Measurements from ENCODE around the gene STRBP. TPM values are rescaled to one million over a fixed set of nuclear protein-coding genes. Genes with fewer than 3 reads are reported as not detected.

The STRBP gene
- total and polyA plus RNA-seq, 8 donors = 16.5 to 40.4 (median 36.8) TPM

- Histone ChIP-seq H3K27me3 (no peaks in the 10 kb centered on the region), H3K36me3 (peaks cover 0 to 62% of the 10 kb centered on the region in 2 donors), H3K27ac (no peak overlapping the region), H3K4me3 (no peak overlapping the region), H3K9me3 (no peaks in the 10 kb centered on the region), H3K4me1 (no peaks in the 10 kb centered on the region)
- intact Hi-C loops (cut with DNase I) = loop anchor here in 1 of 2 donors (10.0 kb wide), 1 partner anchor 271 kb away; the partner anchor contains the start of gene CRB2
- ATAC-seq (no peak), DNase-seq (no peak)
- TF ChIP-seq CTCF (IDR thresholded peaks at IDR 0.05) = no peak
Measured at GRCh38 chr9:123083680-123084079, 184.7 kb downstream of the STRBP start.

GRCh38 chr9:123081824-123082223, 186.6 kb downstream of the STRBP start:
- no peaks in the 10 kb centered on the region for H3K9me3 ChIP-seq
- H3K4me1 ChIP-seq = no peaks in the 10 kb centered on the region
- peak; percentile 59 for ATAC-seq
- peaks cover 0 to 76% of the 10 kb centered on the region in 2 donors for H3K36me3 ChIP-seq
- intact Hi-C loops (cut with DNase I) = loop anchor here in 1 of 2 donors (10.0 kb wide), 1 partner anchor 273 kb away; the partner anchor contains the start of gene CRB2
- DNase-seq = peak in 1 of 4 donors; percentile 48
- no peak overlapping the region for H3K4me3 ChIP-seq
- peak in 1 of 2 donors; percentile 31 for TF ChIP-seq CTCF (IDR thresholded peaks at IDR 0.05)
- H3K27me3 ChIP-seq = no peaks in the 10 kb centered on the region
- no peak overlapping the region for H3K27ac ChIP-seq

GRCh38 chr9:123080444-123080843, 187.9 kb downstream of the STRBP start:
- peaks cover 0 to 83% of the 10 kb centered on the region in 2 donors for H3K36me3 ChIP-seq
- TF ChIP-seq CTCF (IDR thresholded peaks at IDR 0.05) = no peak

GRCh38 chr9:123074628-123075027, 193.8 kb downstream of the STRBP start:
- ATAC-seq = no peak

More at GRCh38 chr9:123080444-123080843, 187.9 kb downstream of the STRBP start:
- Histone ChIP-seq H3K27ac (no peak overlapping the region), H3K4me1 (no peaks in the 10 kb centered on the region), H3K9me3 (no peaks in the 10 kb centered on the region), H3K27me3 (no peaks in the 10 kb centered on the region), H3K4me3 (no peak overlapping the region)
- ATAC-seq (no peak), DNase-seq (no peak)
- intact Hi-C loops (cut with DNase I) = loop anchor here in 1 of 2 donors (10.0 kb wide), 1 partner anchor 274 kb away; the partner anchor contains the start of gene CRB2

GRCh38 chr9:123073991-123074422, 194.4 kb downstream of the STRBP start:
- Histone ChIP-seq H3K36me3 (peaks cover 0 to 61% of the 10 kb centered on the region in 2 donors), H3K27ac (peak overlapping the region; percentile 1 to 16), H3K27me3 (no peaks in the 10 kb centered on the region), H3K9me3 (no peaks in the 10 kb centered on the region), H3K4me3 (no peak overlapping the region), H3K4me1 (peaks cover 0 to 6% of the 10 kb centered on the region in 2 donors)
- DNase-seq = peak in 1 of 4 donors; percentile 7
- peak; percentile 66 for ATAC-seq
- intact Hi-C loops (cut with DNase I) = no loop called here
- no peak for TF ChIP-seq CTCF (IDR thresholded peaks at IDR 0.05)

More at GRCh38 chr9:123074628-123075027, 193.8 kb downstream of the STRBP start:
- H3K4me1 ChIP-seq = peaks cover 0 to 6% of the 10 kb centered on the region in 2 donors
- peaks cover 0 to 67% of the 10 kb centered on the region in 2 donors for H3K36me3 ChIP-seq
- no peak for TF ChIP-seq CTCF (IDR thresholded peaks at IDR 0.05)
- no peaks in the 10 kb centered on the region for H3K27me3 ChIP-seq
- H3K27ac ChIP-seq = no peak overlapping the region
- no peak for DNase-seq
- H3K9me3 ChIP-seq = no peaks in the 10 kb centered on the region
- no peak overlapping the region for H3K4me3 ChIP-seq
- intact Hi-C loops (cut with DNase I) = no loop called here
